ENCODE data around the gene CNPY2. TPM values are rescaled to one million over a fixed set of nuclear protein-coding genes. Genes with fewer than 3 reads are reported as not detected.
"Not testable (repeated sequence)": the region's sequence is repeated elsewhere in the genome, so short reads cannot be mapped to it uniquely, and the experiment has no call there.

The CNPY2 gene
- total RNA-seq, 1 experiment from 2014 or later: 153 TPM

- in situ Hi-C loops (cut with HindIII; ENCODE audit: low sequenced_read_pairs); DNase-seq (ENCODE audit: low spot score): not testable (repeated sequence)
Observed at GRCh38 chr12:56335527-56335926, 19.7 kb upstream of the CNPY2 start.

GRCh38 chr12:56334490-56334793 lies 18.7 kb upstream of the CNPY2 start:
- in situ Hi-C loops (cut with HindIII; ENCODE audit: low sequenced_read_pairs): no loop called here
- DNase-seq (ENCODE audit: low spot score): peak; percentile 9

- DNase-seq (ENCODE audit: low spot score): peak; percentile 98
- in situ Hi-C loops (cut with HindIII; ENCODE audit: low sequenced_read_pairs): no loop called here
Observed at GRCh38 chr12:56333679-56334489, 18.1 kb upstream of the CNPY2 start, which contains the start of gene PAN2. Gene PAN2 (minus strand): TSS chr12:56334000. CDS start chr12:56333094, 906 bp downstream.

GRCh38 chr12:56333197-56333678 lies 17.4 kb upstream of the CNPY2 start:
- no peak for DNase-seq (ENCODE audit: low spot score)

GRCh38 chr12:56332512-56333196 lies 16.9 kb upstream of the CNPY2 start:
- in situ Hi-C loops (cut with HindIII; ENCODE audit: low sequenced_read_pairs): no loop called here
- peak; percentile 8 for DNase-seq (ENCODE audit: low spot score)

More at GRCh38 chr12:56333197-56333678, 17.4 kb upstream of the CNPY2 start:
- in situ Hi-C loops (cut with HindIII; ENCODE audit: low sequenced_read_pairs): no loop called here

- DNase-seq (ENCODE audit: low spot score): no peak
- in situ Hi-C loops (cut with HindIII; ENCODE audit: low sequenced_read_pairs): no loop called here
Observed at GRCh38 chr12:56330936-56331490, 15.2 kb upstream of the CNPY2 start.

GRCh38 chr12:56326533-56326932 lies 10.7 kb upstream of the CNPY2 start:
- in situ Hi-C loops (cut with HindIII; ENCODE audit: low sequenced_read_pairs): no loop called here
- DNase-seq (ENCODE audit: low spot score): peak; percentile 14

GRCh38 chr12:56326126-56326525 lies 10.3 kb upstream of the CNPY2 start:
- DNase-seq (ENCODE audit: low spot score): no peak
- in situ Hi-C loops (cut with HindIII; ENCODE audit: low sequenced_read_pairs): no loop called here

GRCh38 chr12:56324206-56324605 lies 8.4 kb upstream of the CNPY2 start:
- in situ Hi-C loops (cut with HindIII; ENCODE audit: low sequenced_read_pairs): no loop called here
- no peak for DNase-seq (ENCODE audit: low spot score)

GRCh38 chr12:56321610-56322009 lies 5.8 kb upstream of the CNPY2 start:
- DNase-seq (ENCODE audit: low spot score); in situ Hi-C loops (cut with HindIII; ENCODE audit: low sequenced_read_pairs): not testable (repeated sequence)

GRCh38 chr12:56321027-56321426 lies 5.2 kb upstream of the CNPY2 start:
- in situ Hi-C loops (cut with HindIII; ENCODE audit: low sequenced_read_pairs): no loop called here
- no peak for DNase-seq (ENCODE audit: low spot score)

- no peak for DNase-seq (ENCODE audit: low spot score)
- in situ Hi-C loops (cut with HindIII; ENCODE audit: low sequenced_read_pairs): no loop called here
Observed at GRCh38 chr12:56317675-56318074, 1.9 kb upstream of the CNPY2 start.

- DNase-seq (ENCODE audit: low spot score): no peak
- in situ Hi-C loops (cut with HindIII; ENCODE audit: low sequenced_read_pairs): no loop called here
Observed at GRCh38 chr12:56315249-56315621, 553 bp downstream of the CNPY2 start.

- in situ Hi-C loops (cut with HindIII; ENCODE audit: low sequenced_read_pairs): no loop called here
- no peak for DNase-seq (ENCODE audit: low spot score)
Observed at GRCh38 chr12:56311003-56311402, 4.8 kb downstream of the CNPY2 start.

- in situ Hi-C loops (cut with HindIII; ENCODE audit: low sequenced_read_pairs): no loop called here
- DNase-seq (ENCODE audit: low spot score): no peak
Observed at GRCh38 chr12:56308714-56309113, 7.1 kb downstream of the CNPY2 start.

GRCh38 chr12:56307221-56307965 lies 8.4 kb downstream of the CNPY2 start:
- DNase-seq (ENCODE audit: low spot score): no peak
- in situ Hi-C loops (cut with HindIII; ENCODE audit: low sequenced_read_pairs): no loop called here

GRCh38 chr12:56304872-56305590 lies 10.8 kb downstream of the CNPY2 start:
- DNase-seq (ENCODE audit: low spot score): no peak
- in situ Hi-C loops (cut with HindIII; ENCODE audit: low sequenced_read_pairs): no loop called here

GRCh38 chr12:56304276-56304675 lies 11.5 kb downstream of the CNPY2 start:
- in situ Hi-C loops (cut with HindIII; ENCODE audit: low sequenced_read_pairs): no loop called here
- DNase-seq (ENCODE audit: low spot score): no peak
